HuH-7 (cell line): ENCODE data around the gene VWA3B.

Experiments used
- DNase-seq: peaks from one replicate; pipeline ENCODE4 v3.0.0; 2011; ENCODE audit warnings: low spot score

The VWA3B gene

GRCh38 chr2:98335271-98335670 lies 248.3 kb downstream of the VWA3B start:
- no peak for DNase-seq

- no peak for DNase-seq
Observed at GRCh38 chr2:98341241-98341640, 254.3 kb downstream of the VWA3B start.

DNA sequence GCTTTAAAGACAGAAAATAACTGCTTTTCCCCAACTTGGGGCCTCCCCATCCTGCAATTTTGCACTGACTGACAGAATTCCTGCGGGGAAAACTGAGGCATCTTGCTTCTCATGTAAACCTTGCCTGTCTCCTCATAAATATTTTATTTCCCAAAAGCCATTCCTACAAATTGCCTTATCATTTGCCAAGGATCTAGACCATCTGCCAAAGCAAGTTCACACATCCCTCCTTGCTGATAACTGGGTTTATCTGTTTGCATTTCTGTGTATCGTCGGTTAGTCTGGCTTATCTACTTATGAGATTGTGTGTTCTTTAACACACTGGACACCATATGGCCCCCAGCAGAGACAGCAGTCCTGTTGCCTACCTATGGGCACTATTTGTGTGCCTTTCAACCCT lies 256.3 kb downstream of the VWA3B start:
- DNase-seq: no peak

DNA sequence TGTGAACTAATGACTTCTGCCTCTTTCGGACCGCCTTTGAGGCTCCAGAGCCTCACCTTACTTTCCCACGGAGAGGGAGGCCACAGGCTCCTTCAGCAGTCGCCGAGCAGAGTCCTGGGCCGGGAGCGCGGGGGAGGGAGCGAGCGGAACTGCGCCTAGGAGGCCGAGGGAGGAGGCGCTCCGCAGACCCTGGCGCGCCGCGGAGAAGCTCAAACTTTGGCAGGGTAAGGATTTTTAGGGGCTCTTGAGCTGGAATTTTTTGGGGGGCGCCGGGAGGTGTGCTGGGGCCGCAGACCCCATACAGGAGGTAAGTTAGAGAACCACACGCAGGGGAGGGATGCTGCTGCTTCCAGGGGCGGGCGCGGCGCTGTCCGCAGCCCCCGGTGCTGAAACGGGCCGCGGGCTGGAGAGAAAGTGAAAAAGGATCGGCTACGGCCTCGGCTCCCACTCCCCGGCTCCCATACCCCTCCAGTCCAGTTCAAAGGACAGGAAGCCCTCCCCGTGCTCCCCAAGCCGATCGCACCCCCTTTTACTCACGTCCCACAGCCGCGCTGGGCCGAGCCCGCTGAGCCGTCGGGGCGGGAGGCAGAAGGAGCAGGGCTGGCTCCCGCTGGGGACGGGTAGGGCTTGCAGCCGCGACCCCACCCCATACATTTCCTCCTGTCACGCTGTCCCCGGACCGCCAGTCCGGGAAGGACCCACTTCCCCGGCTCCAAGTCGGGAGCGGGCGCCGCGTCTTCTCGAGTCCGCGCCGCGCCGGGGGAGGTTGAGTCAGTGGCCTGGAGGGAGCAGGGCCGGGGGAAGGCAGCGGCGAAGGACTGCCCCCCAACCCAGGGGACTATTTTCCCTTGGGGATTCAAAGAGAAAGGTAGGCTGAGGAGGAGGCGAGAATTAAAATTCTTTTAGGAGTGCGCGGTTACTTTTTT lies 259.6 kb downstream of the VWA3B start, which contains the start of gene CNGA3:
Gene CNGA3 (plus strand): TSS at position 146 of the 926 bp plus-strand sequence. CDS start 23,520 bp downstream, outside the sequence.
- DNase-seq: no peak

GRCh38 chr2:98347298-98348065 lies 260.5 kb downstream of the VWA3B start:
- no peak for DNase-seq

- no peak for DNase-seq
Observed at GRCh38 chr2:98348066-98348561, 261.1 kb downstream of the VWA3B start.

DNA sequence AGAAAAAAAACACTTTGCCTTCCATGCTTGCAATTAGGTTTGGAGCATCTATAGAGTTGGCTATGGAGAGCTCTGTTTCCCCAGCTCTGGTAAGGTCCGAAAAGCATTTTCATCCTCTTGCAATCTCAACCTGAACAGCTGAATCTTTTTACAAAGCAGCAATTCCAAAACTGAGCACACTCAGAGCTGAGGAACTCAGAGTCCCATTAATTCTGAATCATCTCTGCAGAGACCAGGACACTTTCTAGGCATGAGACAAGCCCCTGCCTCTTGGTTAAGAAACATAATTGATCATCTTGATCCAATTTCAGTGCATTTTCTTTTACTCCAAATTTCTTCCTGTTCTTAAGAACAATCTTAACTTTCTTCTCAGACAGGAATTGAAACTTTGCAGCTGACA lies 263.4 kb downstream of the VWA3B start:
- no peak for DNase-seq

DNA sequence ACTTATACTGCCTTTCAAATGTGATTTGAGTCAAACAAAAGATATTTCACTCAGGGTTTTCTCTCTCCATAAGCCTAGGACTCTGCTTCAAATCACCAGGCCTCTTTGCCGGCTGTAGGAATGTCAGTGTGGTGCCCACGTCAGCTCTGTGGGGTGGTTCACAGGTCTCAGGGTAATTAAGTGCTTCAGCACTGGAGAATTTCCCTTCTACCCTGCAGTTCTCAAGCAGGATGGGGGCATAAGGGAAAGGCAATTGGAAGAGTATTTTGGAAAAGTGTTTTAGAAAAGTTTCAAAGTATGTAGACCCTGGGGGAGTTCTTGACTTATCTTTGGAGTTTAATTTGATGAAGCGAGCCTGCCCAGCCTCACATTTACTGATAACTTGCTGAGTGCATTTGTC lies 268.9 kb downstream of the VWA3B start:
- no peak for DNase-seq

- DNase-seq: no peak
Observed at GRCh38 chr2:98356729-98357128, 269.8 kb downstream of the VWA3B start.

DNA sequence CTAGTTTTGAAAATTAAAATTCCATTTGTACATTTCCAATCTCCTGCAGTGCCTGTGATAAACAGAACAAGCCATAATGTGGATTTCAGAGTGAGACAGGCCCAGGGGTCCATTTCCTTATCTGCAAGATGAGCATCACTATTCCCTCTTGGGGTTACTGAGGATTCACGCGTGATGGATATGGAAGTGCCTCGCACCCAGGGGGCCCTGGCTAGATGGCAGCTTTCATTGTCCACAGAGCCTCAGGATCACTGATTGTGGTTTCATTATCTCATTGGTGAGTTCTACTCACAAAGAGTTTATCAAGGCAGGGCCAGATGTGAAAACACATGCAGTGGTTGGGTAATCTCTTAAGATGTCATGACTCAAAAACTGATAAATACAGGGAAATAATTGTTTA lies 270.9 kb downstream of the VWA3B start:
- DNase-seq: no peak

DNA sequence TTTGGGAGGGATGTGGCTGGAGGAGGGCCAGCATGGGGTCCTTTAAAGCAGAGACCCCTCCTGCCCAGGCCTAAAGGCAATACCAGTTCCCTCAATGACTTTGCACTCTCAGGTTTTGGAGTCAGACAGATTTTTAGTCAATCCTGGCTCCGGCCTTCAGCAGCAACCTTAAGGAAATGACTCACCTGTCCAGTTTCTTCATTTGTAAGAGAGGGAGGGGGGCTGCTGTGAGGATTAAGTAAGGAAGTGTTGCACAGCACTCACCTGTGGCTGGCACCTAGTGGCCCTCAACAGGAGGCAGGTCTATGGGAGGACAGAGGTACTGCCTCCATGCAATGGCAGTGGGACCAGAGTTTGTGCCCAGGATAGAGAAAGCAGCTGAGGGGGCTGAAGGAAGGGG lies 273.0 kb downstream of the VWA3B start:
- DNase-seq: no peak
